ENCODE data around the gene MDN1.

DNA sequence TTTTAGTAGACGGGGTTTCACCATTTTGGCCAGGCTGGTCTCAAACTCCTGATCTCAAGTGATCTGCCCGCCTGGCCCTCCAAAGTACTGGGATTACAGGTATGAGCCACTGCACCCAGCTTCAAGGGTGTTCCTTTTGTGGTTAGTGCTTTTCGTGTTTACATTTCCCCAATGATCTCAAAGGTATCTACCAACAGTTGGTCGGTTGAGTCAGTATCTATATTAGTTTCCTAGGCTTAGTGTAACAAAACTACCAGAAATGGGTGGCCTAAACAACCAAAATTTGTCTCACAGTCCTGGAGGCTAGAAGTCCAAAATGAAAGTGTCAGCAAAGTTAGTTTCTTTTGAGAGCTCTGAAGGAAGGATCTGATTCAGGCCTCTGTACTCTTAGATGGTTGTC lies 40.1 kb upstream of the MDN1 start:
- TF ChIP-seq, protein P1, sequence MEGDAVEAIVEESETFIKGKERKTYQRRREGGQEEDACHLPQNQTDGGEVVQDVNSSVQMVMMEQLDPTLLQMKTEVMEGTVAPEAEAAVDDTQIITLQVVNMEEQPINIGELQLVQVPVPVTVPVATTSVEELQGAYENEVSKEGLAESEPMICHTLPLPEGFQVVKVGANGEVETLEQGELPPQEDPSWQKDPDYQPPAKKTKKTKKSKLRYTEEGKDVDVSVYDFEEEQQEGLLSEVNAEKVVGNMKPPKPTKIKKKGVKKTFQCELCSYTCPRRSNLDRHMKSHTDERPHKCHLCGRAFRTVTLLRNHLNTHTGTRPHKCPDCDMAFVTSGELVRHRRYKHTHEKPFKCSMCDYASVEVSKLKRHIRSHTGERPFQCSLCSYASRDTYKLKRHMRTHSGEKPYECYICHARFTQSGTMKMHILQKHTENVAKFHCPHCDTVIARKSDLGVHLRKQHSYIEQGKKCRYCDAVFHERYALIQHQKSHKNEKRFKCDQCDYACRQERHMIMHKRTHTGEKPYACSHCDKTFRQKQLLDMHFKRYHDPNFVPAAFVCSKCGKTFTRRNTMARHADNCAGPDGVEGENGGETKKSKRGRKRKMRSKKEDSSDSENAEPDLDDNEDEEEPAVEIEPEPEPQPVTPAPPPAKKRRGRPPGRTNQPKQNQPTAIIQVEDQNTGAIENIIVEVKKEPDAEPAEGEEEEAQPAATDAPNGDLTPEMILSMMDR (conservative IDR thresholded peaks at IDR 0.05; ENCODE audit: low read length), result no peak
- TF ChIP-seq EZH2phosphoT487 (IDR thresholded peaks at IDR 0.05; ENCODE audit: borderline replicate concordance, low read depth, low read length), result no peak

Measured in OCI-LY7 (cell line).